Effector memory CD4-positive, alpha-beta T cell (primary cell): ENCODE data around the gene CERK.

Experiments
- DNase-seq, 3 donors: peaks; one replicate each; pipeline ENCODE4 v3.0.0-alpha.2; 2020
- H3K27ac ChIP-seq: 2 replicates; pipeline ENCODE4 v1.7.0; 2013; ENCODE audit warnings: mild to moderate bottlenecking, low read length, moderate library complexity; ENCODE audit not compliant: insufficient read depth, poor library complexity, severe bottlenecking
- H3K27me3 ChIP-seq: replicated peaks from 2 replicates; pipeline ENCODE4 v1.7.0; 2013; ENCODE audit warnings: mild to moderate bottlenecking, low read length; ENCODE audit not compliant: insufficient read depth, control insufficient read depth, poor library complexity, severe bottlenecking
- H3K36me3 ChIP-seq: 2 replicates; pipeline ENCODE4 v1.7.0; 2013; ENCODE audit warnings: mild to moderate bottlenecking, low read length, moderate library complexity; ENCODE audit not compliant: control insufficient read depth, insufficient read depth
- H3K4me1 ChIP-seq: 2 replicates; pipeline ENCODE4 v1.7.0; 2013; ENCODE audit warnings: low read length, mild to moderate bottlenecking; ENCODE audit not compliant: control insufficient read depth, insufficient read depth, poor library complexity, severe bottlenecking
- H3K4me3 ChIP-seq: 2 replicates; pipeline ENCODE4 v1.7.0; 2013; ENCODE audit warnings: low read length, low read depth, mild to moderate bottlenecking; ENCODE audit not compliant: insufficient read depth, poor library complexity, severe bottlenecking
- H3K9me3 ChIP-seq: 2 replicates; pipeline ENCODE4 v1.7.0; 2013; ENCODE audit warnings: mild to moderate bottlenecking, low read length, moderate library complexity; ENCODE audit not compliant: control insufficient read depth

CERK gene

GRCh38 chr22:46694416-46695170 lies 43.5 kb downstream of the CERK start:
- H3K27ac ChIP-seq, result no peak overlapping the region
- no peaks in the 10 kb centered on the region for H3K4me1 ChIP-seq
- no peak overlapping the region for H3K4me3 ChIP-seq
- no peak for DNase-seq
- no peaks in the 10 kb centered on the region for H3K9me3 ChIP-seq
- peaks cover 87% of the 10 kb centered on the region for H3K36me3 ChIP-seq
- no peaks in the 10 kb centered on the region for H3K27me3 ChIP-seq

DNA sequence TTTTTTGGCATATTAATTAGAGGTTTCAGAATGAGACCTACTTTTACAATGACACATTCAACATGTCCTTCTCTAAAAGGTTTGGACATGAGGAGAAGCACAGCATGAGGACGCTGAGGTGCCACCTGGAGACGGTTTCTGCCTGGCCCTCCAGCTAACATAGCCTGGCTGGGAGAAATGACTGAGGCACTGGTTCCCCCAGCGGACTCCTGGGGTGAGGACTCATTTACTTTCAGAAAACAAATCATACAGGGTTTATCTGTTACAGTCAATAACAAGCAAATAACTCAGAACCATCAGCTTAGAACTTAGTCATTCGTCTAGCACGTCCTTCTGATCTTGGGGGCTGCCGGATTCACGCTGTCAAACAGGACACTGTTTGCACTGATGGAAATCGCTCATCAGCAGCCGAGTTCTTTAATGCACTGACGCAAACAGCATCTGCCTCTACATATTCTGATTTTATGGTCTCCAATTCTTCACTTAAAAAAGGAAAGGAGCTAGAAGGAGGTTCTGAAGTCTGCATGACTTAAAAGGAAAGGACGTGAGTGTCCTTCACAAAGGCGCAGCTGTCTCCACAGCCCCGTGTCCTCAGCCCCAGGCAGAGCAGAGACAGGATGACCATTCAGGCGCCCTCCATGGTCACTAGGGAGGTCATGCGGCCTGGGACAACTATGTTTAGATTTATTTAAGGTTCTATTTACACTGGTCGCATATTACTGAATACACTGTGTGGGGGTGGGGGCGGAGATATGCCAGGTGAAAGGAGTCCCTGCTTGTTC lies 44.2 kb downstream of the CERK start:
- Histone ChIP-seq H3K36me3 (peaks cover 87% of the 10 kb centered on the region), H3K27ac (no peak overlapping the region)

DNA sequence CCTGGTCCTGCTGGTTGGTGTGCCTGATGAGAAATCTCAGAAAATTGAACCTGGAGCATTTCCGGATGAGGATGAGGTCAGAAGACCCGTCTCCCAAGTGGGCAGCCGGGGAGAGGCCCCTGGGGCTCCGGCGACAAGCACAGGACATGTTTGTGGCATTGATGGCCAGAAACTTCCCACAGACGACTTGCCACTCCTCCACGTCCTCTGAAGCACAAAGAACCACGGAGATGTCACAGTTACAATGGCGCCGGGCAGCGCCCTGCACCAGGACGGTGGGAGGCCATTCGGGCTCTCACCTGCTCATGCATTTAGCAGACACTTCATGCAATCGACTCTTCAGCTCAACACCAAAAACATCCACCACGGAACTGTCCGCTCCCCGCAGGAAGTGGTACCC lies 46.5 kb downstream of the CERK start:
- Histone ChIP-seq H3K4me3 (no peak overlapping the region), H3K4me1 (no peaks in the 10 kb centered on the region), H3K36me3 (peaks cover 87% of the 10 kb centered on the region), H3K9me3 (no peaks in the 10 kb centered on the region), H3K27me3 (no peaks in the 10 kb centered on the region), H3K27ac (no peak overlapping the region)
- DNase-seq, result no peak

More for the DNA sequence above, 44.2 kb downstream of the CERK start:
- Histone ChIP-seq H3K27me3 (no peaks in the 10 kb centered on the region), H3K4me1 (no peaks in the 10 kb centered on the region), H3K9me3 (no peaks in the 10 kb centered on the region), H3K4me3 (no peak overlapping the region)
- DNase-seq, result no peak

GRCh38 chr22:46690146-46690545 lies 47.9 kb downstream of the CERK start:
- H3K9me3 ChIP-seq, result no peaks in the 10 kb centered on the region
- no peak for DNase-seq
- H3K27me3 ChIP-seq, result no peaks in the 10 kb centered on the region
- H3K36me3 ChIP-seq, result peaks cover 81% of the 10 kb centered on the region
- no peak overlapping the region for H3K27ac ChIP-seq
- H3K4me1 ChIP-seq, result peaks cover 12% of the 10 kb centered on the region
- no peak overlapping the region for H3K4me3 ChIP-seq

DNA sequence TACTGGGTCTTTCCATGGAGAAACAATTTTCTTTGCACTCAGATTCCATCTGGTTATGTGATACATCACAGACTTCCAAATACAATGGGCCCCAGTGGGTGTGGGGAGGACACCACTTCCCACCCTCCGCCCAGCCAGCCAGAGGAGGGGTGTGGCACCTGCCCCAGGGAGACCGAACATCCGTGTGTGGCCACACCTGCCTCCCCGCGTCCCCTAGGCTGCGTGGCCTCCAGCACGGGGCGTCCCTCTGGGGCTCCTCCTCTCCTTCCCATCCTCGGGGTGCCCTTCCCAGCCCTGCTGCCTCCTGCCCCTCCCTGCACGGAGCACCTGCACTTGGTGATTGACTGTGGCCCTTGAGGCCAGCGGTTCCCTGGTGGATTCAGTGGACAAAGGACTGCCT lies 49.1 kb downstream of the CERK start:
- H3K4me3 ChIP-seq, result no peak overlapping the region
- H3K36me3 ChIP-seq, result peaks cover 73% of the 10 kb centered on the region

DNA sequence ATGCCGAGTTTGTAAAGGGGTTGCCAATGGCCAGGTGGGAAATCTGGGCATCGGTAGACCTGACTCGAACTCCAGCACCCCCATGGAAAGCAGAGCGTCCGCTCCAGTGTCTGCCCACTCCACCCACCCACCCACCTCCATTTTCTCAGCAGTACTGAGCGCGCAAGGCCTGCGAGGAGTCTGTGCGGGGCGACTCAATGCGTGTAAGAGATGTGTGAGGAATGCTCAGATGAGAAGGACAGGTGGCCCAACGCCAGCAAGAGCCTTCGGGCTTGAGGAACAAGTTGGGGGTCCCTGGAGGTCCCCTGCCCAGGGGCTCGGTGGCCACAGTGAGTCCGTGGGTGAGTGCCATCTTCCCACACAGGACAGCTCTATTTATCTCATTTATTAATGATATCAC lies 50.6 kb downstream of the CERK start:
- H3K27ac ChIP-seq, result no peak overlapping the region
- peaks cover 63% of the 10 kb centered on the region for H3K36me3 ChIP-seq
- H3K4me3 ChIP-seq, result no peak overlapping the region
- H3K9me3 ChIP-seq, result no peaks in the 10 kb centered on the region
- H3K4me1 ChIP-seq, result peaks cover 12% of the 10 kb centered on the region
- no peak for DNase-seq
- no peaks in the 10 kb centered on the region for H3K27me3 ChIP-seq

More for the DNA sequence above, 49.1 kb downstream of the CERK start:
- H3K9me3 ChIP-seq, result no peaks in the 10 kb centered on the region
- no peaks in the 10 kb centered on the region for H3K27me3 ChIP-seq
- H3K27ac ChIP-seq, result no peak overlapping the region
- H3K4me1 ChIP-seq, result peaks cover 12% of the 10 kb centered on the region
- no peak for DNase-seq

DNA sequence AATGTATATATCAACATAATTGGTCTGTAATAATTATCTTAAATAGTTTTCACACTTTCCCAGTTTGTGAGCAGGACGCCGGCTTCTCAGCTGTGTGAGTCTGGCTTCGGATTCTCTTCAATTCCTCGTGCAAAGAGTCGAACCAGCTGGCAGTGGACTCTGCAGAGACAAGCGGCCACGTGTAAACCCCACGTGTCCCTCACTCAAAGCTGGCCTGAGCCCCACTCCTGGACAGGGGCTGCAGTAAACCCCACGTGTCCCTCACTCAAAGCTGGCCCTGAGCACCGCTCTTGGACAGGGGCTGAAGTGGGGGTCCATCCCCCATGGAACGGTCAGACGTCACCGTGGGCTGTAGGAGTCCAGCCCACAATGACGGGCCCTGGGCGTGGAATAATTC lies 51.0 kb downstream of the CERK start:
- DNase-seq, result no peak
- Histone ChIP-seq H3K36me3 (peaks cover 63% of the 10 kb centered on the region), H3K27ac (no peak overlapping the region), H3K4me3 (no peak overlapping the region), H3K27me3 (no peaks in the 10 kb centered on the region), H3K9me3 (no peaks in the 10 kb centered on the region), H3K4me1 (peaks cover 12% of the 10 kb centered on the region)

DNA sequence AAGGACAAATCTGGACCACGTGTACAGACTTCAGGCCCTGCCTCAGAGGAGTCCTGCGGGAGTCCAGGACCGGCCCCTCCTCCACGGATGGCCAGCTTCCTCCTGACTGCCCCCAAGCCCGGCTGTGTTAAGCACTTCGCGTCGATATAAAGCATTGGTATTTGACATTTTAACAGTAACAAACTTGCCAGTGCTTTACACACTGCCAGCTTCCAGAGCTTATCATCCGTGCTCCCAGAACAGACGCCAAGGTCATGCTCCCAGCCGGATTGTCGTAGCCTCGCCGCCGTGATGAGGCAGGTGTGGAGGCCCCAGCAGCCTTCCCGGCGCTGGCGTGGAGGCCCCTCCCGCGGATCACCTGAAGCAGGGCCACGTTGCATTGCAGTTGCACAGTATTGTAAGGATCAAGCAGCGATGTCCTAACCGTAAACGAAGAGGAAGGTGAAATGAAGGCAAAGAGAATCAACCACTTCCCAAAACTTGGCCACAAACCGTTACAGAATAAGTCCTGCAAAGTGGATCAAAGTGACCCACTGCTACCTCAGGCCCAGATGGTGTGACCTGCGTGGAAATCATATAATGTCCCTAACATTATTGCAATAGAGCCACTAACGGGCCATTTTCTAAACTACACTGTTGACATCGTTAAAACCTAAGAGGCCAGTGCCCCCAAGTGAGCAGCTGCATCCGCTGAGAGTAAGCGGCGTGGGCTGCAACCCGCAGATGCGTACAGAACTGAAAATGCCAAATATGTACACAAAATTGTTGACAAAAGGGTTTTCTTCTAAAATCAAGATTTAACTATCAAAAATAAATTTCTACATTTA lies 51.6 kb downstream of the CERK start:
- H3K27me3 ChIP-seq, result no peaks in the 10 kb centered on the region
- no peak for DNase-seq
- no peaks in the 10 kb centered on the region for H3K9me3 ChIP-seq
- H3K4me1 ChIP-seq, result peaks cover 12% of the 10 kb centered on the region
- H3K4me3 ChIP-seq, result no peak overlapping the region
- peaks cover 58% of the 10 kb centered on the region for H3K36me3 ChIP-seq
- no peak overlapping the region for H3K27ac ChIP-seq

GRCh38 chr22:46684706-46685105 lies 53.3 kb downstream of the CERK start:
- H3K9me3 ChIP-seq, result no peaks in the 10 kb centered on the region
- H3K27me3 ChIP-seq, result no peaks in the 10 kb centered on the region
- peaks cover 12% of the 10 kb centered on the region for H3K4me1 ChIP-seq
- no peak for DNase-seq
- peaks cover 41% of the 10 kb centered on the region for H3K36me3 ChIP-seq
- no peak overlapping the region for H3K27ac ChIP-seq
- no peak overlapping the region for H3K4me3 ChIP-seq
